NCI-H460 (cell line): ENCODE results near the gene CMTR1. TPM values are rescaled to one million over a fixed set of nuclear protein-coding genes. Genes with fewer than 3 reads are reported as not detected.
"Not testable (repeated sequence)": the region's sequence is repeated elsewhere in the genome, so short reads cannot be mapped to it uniquely, and the experiment has no call there.

Experiments
- DNase-seq: peaks from one replicate; pipeline ENCODE4 v3.0.0-alpha.2; 2016; ENCODE audit warnings: low read depth; ENCODE audit errors: extremely low read depth
- total RNA-seq: library from RNA; depleted of rRNA; stranded (reverse); fragments of >200 nt; shearing (Covaris generic); gene quantifications from 2 replicates; pipeline ENCODE4 v1.2.3, GENCODE V29; 2014

CMTR1 gene
- total RNA-seq, 1 experiment from 2014 or later: 21.1 TPM

DNA sequence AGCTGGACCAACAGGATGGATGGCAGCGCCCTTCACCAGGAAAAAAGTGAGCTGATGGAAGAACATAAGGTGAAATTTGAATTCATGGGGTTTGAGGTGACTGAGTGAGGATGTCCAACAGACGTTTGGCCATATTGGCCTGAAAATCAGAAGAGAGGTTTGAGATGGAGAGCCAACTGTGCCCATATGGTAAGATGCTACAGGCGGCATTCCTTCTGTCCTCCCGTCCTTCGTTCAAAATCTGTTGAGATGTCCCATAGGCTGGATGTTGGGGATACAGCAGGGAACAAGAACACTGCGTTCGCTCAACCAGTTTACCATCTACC lies 468 bp upstream of the CMTR1 start:
- DNase-seq: no peak

DNA sequence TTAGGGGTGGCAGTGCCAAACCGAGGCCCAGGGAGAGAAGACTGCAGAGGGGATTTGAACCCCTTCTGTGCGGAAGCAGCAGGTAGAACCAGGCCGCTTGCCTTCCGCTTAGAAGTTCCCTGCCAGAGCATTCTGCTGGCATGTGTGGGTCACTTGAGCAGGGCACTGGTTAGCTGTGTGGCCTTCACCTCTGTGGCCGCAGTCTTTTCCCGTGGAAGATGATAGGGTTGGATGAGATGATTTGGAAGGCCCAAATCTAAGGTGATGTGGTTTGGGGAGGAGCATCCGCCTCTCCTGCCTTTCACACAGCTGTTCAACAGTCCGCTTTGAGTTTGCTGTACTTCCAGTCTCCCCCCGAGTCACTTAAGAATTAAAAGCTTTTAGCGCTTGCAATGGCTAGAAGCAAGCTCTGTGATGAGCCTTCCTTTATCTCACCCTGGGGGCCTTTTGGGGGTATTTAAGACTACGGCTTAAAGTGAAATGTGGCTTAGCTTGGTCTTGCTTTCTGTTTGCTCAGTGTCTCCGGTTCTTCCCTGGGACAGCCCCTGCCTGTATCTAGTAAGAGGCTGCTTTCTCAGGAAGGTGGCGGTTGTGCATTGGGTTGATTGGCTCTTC lies 743 bp downstream of the CMTR1 start:
- no peak for DNase-seq

DNA sequence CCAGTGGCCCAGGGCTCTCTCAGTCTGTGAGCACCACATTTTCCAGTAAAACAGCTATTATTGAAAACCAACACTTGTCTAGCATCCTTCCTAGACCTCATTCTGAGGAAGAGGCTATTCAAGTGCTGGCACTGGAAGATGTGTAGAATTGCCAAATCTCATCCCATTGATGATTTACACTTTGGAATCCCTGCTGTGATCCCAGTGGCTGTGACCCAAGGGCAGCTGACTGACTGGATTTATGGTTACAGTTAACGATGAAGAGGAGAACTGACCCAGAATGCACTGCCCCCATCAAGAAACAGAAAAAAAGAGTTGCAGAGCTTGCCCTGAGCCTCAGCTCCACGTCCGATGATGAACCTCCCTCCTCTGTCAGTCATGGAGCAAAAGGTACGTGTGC lies 2.4 kb downstream of the CMTR1 start:
- no peak for DNase-seq

DNA sequence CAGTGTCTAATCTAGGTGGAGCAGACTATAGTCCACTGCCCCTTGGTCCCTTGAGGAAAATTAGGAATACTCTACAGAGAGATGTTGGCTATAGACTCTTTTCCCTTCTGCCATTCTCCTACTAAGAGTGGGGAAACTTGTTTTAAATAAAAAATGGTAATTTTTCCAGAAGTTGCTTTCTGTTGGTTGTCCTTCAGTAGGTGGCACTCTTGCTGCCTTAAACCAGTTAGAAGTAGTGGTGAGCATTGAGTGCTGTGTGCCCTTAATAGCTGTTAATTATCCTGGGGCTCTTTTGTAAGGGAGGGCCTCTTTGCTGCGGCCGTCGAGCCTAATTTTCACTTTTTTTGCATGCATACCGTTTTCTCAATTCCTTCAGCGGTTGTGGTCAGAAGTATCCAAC lies 2.8 kb downstream of the CMTR1 start:
- DNase-seq: no peak

DNA sequence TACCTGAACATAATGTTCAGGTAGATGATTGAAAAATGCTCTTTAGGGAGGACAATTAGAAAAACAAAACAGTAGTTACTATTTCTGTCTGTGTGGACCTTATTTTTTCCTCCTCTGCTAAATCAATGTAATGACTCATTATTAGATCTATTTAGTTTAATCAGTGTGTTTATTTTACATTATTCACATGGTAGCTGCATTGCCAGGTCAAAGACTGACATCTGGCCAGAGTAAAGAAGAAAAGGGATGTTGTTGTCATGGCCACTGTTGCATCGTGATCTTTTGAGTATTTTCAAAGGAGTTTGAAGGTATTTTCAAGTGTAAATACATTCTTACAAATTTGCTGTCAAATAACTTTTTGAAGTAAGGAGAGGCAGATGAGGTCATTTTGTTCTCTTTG lies 5.9 kb downstream of the CMTR1 start:
- DNase-seq: no peak

DNA sequence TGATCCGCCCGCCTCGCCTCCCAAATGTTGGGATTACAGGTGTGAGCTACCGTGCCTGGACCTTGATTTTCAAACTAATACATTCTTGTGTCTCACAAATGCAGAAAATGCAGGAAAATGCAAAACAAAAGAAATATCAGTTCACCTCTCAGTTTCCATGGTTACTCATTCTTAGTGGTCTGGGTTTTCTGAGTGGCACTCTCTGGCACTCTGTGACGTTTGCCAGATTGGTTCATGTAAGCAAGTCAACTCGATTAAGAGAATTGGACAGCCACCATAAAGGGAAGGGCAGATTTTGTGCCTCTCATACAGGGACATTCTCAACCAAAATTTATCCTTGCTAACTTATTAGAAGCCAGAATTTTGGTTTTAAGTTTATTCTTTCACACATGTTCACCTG lies 8.6 kb downstream of the CMTR1 start:
- no peak for DNase-seq

DNA sequence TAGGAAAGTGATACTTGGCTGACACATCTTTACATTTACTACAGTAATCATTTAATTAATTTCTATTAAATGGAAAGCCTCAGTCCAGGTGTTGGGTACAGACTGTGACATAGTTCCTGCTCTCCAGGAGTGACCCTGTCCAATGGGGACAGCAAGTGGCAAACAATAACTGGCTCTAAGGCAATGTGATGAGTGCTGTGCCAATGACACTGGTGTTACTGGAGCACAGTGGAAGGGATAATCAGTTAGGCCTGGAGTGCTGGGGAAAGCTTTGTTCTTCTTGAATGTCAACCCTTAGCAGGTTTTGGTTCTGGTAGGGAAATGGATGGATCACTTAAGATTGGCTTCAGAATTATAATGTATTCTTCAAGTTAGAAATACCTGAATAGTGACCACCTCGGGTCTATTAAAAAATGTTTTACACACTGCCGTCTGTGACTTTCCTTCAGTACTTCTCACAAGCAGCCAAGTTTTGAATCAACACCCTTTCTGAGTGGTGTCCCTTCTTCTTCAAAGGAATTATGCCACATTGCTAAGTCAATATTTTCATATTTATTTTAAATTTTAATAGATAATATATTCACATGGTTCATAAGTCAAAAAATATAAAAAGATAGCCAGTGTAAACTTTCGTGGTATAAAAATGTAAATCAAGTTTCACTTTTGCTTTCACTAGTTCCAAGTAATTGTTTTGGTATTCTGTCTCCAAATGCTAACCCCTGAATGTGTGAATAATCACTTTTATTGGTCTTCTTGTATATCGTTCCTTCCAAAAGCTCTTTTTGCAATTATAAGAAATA lies 9.6 kb downstream of the CMTR1 start:
- DNase-seq: no peak

DNA sequence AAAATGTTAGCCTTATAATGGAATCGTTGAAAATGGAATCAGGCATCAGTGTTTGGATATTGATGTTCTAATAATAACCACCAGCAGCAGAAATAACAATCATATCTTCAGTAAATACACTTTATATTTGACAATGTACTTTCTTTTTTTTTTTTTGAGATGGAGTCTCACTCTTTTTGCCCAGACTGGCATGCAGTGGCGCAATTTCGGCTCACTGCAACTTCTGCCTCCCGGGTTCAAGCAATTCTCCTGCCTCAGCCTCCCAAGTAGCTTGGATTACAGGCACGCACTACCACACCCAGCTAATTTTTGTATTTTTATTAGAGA lies 10.2 kb downstream of the CMTR1 start:
- DNase-seq: not testable (repeated sequence)

DNA sequence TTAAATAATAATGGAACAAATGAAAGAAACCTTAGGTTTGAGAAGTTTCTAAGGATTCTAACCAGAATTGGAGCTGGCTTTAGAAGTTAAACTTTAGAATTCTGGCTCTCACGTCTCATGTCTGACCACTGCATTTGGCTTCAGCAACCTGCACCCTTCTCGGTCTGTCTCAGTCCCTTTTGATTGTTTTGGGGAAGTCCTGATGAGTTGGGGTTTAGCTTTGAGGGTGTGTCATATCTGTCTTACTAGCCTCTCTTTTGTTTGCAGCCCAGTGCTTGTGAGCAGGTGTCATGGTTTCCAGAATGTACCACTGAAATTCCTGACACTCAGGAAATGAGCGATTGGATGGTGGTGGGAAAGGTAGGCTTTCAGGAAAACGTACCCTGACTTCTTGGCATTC lies 17.0 kb downstream of the CMTR1 start:
- DNase-seq: no peak

DNA sequence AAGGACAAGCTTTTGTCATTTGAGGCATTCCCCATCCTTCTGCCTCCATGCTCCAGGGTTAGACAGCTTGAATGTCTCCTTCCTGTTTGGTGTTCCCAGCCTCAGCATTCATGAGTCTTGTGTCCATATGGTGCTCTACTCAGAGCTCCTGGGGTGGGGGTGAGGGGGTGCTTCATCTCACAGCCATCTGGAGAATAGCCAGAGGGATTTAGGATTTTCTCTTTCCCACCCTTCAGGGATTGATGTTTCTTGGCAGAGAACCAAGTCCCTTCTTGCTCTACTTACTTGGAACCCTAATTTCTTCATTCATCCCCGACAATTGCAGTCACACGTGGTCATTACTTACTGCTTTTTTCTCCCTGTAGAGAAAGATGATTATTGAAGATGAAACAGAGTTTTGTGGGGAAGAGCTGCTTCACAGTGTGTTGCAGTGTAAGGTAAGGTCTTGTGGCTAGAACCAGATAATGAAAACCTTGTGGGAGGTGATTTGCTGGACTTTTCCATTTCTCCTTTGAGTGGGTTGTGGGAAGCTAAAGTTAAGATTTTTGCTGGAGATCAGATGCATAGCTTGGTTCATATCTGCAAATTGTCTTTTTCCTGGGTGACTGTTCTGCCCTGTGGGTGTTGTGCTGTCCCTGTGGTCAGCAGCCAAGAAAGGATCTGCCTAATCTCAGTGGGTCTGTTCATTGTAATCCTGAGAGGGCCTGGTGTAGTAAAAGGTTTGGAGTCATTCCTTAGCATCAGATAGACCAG lies 18.6 kb downstream of the CMTR1 start:
- DNase-seq: no peak

DNA sequence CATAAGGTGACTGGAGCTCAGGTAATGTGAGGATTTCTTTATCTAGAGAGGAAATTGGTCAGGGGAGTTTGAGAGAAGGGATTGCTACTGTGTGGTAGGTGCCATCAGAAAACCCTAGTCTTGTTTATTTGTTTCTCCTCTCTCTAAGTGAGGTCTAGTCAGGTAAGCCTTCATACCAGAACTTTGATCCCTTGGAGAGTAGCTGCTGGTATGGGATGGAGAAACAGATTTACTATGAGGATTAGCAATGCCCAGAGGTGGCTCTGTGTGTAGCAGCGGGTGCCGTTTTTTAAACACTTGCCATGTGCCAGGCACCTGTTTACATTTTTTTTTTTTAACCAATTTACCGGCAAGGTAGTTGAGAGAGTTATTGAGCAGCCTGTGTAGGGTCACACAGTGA lies 19.5 kb downstream of the CMTR1 start:
- DNase-seq: no peak

DNA sequence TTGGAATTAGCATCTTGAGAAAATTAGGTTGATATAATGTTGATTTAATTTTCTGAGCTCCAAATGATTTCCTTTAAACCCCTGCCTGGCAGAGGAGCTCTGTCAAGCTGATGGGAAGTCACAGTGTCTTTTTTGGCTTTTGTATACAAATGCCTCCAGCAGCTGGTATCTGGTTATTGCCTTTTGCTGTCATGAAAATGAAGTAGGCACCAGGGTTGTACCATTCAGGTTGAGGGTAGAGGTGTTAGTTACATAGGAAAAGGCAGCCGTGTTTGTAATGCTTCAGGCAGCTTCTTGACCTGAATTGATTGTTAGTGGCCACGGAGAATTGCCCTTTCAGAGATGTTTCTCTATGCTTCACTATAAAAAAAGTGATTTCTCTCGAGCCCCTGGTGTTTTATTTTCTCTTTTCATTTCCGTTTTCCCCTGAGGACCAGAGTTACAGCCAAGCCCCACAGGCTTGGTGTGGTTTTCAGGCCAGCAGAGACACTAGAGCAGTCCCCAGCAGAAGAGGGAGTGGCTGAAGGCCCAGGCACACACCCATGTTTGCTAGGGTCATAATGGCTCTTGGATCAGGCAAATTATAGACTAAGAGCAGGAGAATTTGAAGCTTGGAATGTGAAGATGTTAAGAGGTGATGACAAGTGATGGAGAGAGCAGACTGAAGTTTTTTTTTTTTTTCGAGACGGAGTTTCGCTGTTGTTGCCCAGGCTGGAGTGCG lies 21.6 kb downstream of the CMTR1 start:
- no peak for DNase-seq

DNA sequence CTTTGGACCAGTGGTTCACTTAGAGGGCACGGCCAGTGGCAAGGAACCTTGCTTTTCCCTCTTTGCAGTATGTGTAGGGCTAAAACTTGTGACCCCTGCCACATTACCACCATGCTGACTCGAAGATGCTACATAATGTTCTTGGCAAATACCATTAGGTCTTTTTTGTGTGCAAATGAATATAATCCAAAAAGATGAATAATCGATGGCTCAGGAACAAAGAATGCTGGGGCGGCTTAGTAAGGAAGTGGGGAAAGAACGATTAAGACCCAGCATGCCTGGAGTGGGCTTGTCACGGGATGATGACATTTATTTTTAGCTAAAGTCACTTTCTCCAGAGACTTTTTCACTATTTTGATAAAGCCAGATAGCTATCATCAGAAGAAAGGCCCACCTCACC lies 23.1 kb downstream of the CMTR1 start:
- DNase-seq: no peak

DNA sequence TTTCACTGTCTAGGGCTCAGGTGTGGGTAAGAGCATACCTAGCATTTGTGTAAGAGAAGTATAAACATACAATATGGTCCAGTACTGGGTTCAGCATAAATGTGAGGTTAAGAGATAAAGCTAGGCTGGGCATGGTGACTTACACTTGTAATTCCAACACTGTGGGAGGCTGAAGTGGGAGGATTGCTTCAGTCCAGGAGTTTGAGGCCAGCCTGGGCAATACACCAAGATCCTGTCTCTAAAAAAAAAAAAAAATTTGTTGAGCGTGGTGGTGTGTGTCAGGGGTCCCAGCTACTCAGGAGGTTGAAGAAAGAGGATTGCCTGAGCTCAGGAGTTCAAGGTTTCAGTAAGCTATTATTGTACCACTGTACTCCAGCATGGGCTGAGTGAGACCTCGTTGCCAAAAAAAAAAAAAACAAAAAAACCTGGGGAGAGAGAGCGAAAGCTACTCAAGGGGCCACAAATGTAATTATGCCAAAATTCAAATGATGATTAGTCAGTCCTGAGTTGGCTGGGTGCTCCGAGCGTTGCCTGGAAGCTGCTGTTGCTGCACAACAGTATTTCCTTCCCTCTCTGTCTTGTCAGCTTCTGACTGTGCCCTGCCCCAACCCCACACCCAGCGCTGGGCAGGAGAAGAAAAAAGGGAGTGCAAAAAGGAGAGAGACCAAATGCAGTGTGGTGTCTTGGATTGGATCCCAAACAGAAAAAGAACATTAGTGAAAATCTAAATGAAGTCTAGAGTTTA lies 24.0 kb downstream of the CMTR1 start:
- no peak for DNase-seq

DNA sequence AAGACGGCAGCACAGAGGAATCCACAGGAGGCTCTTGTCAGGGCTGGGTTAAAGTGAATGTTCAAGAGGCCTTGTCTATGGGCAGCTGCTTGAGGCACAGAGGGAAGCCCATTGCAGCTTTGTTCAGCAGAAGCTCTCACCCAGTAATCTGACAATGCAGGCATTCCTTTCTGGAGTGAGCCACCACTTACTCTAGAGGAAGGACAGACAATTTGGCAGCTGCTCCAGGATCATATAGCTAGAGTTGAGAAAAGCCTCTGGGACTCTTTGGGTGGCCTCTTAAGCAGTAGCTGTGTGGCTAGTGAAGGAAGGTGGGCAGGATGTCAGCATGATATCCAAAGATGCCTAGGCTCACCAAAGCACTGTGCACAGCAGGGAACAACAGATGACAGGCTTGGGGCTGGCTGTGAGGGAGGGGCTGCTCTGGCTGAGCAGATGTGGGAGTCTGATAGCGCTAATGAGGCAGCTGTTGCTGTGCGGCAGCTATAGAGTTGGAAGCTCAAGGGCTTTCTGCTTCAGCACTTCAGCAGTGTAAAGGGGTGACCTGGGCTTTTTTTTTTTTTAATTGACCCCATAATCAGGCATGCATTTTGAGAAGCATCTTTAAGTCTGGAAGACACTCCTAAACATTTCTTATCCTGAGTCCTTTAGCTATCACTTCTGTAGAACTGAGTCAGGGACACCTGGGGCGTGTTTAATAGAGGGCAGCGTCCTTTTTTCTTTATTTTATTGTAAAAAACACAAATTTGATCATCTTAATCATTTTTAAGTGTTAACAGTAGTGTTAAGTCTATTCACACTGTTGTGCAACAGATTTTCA lies 27.2 kb downstream of the CMTR1 start:
- DNase-seq: no peak

DNA sequence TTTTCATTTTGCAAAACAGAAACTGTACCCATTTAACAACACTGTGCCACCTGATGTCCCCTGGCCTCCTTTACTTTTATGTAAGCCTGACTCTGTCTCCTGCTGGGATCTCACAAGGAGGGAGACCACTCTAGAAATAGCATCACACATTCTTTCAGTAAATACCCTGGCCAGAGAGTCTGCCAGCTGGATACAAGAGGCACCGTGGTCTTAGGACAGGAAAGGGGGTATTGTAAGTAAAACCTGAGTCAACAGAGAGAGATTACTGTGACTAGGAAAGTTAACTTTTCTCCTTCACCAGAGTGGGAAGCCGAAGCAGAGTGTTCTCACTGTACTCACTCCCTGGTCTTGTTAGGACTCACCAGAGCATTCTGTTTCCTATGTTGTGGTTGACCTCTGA lies 27.8 kb downstream of the CMTR1 start:
- DNase-seq: no peak

DNA sequence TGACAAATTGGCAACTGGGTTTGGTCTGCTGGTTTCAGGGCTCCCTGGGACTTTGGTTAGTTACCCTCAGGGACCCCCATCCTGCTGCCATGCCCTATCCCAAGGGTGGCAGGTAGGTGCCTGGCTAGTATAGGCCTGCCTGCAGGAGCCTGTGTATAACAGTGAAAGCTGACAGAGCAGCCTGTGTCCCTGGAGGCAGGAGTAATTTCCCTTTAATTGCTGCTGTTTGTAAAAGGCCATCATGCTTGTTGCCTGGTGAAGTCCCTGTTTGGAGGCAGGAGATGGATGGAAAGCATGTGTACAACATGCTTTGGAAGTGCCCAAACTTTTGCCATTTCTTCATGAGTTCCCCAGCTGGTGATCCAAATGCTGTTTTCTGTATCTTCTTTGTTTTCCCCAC lies 30.1 kb downstream of the CMTR1 start:
- DNase-seq: no peak

DNA sequence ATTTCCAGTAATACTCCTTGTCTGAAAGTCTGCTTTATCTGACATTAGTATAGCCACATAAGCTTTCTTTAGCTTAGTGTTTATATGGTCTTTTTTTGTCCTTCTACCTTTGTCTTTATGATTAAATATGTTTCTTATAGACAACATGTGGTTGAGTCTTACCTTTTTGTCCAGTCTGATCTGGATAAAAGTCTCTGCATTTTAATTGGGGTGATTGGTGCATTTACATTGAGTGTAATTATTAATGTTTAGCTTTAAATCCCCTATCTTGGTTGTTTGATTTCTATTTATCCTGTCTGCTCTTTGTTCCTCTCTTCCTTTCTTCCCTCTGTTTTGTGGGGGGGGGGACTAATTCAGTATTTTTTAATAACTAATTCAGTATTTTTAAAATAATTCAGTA lies 34.7 kb downstream of the CMTR1 start:
- DNase-seq: no peak

DNA sequence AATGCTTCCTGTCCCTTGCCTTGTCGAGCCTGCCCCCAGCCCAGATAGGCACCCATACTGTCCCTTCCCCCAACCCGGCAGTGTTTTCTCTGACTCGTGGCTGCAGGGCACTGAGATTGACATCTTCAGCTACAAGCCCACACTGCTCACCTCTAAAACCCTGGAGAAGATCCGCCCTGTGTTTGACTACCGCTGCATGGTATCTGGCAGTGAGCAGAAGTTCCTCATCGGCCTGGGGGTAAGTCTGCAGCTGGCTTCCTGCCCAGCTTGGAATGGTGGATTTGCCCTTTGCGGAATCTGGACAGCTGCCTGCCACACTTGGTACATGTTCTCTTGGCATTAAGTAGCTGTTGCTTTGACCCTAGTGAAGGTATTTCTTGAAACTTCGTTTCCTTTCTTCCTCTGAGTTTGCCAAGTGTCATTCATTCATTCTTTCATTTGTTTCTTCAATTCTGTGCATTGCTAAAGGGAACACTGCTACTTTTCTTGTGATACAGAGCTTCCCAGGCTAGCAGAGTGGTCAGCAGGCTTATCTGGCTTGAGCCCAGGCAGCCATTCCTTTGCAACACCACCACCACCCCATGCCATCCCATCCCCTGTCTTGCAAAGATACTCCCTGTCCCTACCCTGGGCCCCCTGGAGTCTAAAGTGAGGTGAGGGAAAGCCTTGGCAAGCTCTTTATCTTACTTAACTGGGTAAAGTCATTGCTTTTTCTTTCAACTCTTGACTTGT lies 40.5 kb downstream of the CMTR1 start:
- no peak for DNase-seq
